IMR-90 (cell line): Measurements from ENCODE around the gene KLRF1.

Experiments
- BHLHE40 ChIP-seq: fragments of 150-350 bp; IDR thresholded peaks from 2 replicates; pipeline ENCODE4 v1.6.1; 2016; ENCODE audit warnings: mild to moderate bottlenecking, low read depth, low read length
- CHD1 ChIP-seq: IDR thresholded peaks from 2 replicates; pipeline ENCODE4 v1.6.1; 2012; ENCODE audit warnings: low read depth, low read length, improper control_type of control experiment
- FOS ChIP-seq: fragments of 150-350 bp; IDR thresholded peaks from 2 replicates; pipeline ENCODE4 v1.6.1; 2016; ENCODE audit warnings: low read depth, low read length
- MAFK ChIP-seq: IDR thresholded peaks from 2 replicates; pipeline ENCODE4 v1.6.1; 2012; ENCODE audit warnings: low read depth, low read length, improper control_type of control experiment
- MAZ ChIP-seq: IDR thresholded peaks from 2 replicates; pipeline ENCODE4 v1.6.1; 2012; ENCODE audit warnings: low read depth, mild to moderate bottlenecking, low read length, improper control_type of control experiment, moderate library complexity, borderline replicate concordance
- POLR2A ChIP-seq: IDR thresholded peaks from 2 replicates; pipeline ENCODE4 v1.6.1; 2012; ENCODE audit warnings: mild to moderate bottlenecking, low read depth, low read length
- RAD21 ChIP-seq: IDR thresholded peaks from 2 replicates; pipeline ENCODE4 v1.6.1; 2012; ENCODE audit warnings: low read length, improper control_type of control experiment
- RFX5 ChIP-seq: IDR thresholded peaks from 2 replicates; pipeline ENCODE4 v1.8.0; 2012; ENCODE audit warnings: low read depth, mild to moderate bottlenecking, low read length, moderate library complexity
- SMC3 ChIP-seq: fragments of 150-350 bp; IDR thresholded peaks from 2 replicates; pipeline ENCODE4 v1.6.1; 2016; ENCODE audit warnings: low read depth, mild to moderate bottlenecking, antibody characterized with exemption, low read length, moderate library complexity
- TF ChIP-seq, protein P1 (sequence below): conservative IDR thresholded peaks from 2 replicates; pipeline ENCODE4 v1.5.1; 2012; ENCODE audit warnings: mild to moderate bottlenecking, low read depth, low read length, improper control_type of control experiment
- TF ChIP-seq, protein P2 (sequence below): fragments of 150-350 bp; IDR thresholded peaks from 2 replicates; pipeline ENCODE4 v1.6.1; 2017; ENCODE audit warnings: mild to moderate bottlenecking, antibody characterized with exemption, low read length, low read depth

DNA sequence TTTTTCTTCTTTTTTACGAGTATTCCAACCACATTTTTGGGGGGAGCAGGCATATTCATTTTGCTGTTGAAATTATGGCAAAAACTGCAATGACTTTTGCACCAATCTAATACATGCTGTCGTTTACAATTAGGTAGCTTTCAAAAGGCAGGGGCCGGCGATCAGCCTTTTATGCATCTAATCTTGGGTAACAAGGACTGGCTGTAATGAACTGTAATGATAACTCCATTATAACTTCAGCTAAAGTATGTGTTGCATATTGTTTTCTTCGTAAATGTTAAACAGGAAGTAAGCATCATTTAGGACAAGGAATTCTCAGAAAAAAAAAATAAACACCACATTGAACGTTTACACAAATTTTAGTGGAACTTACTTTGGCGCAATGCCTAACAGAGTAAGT, 30.3 kb upstream of the KLRF1 start:
- TF ChIP-seq, protein P1, sequence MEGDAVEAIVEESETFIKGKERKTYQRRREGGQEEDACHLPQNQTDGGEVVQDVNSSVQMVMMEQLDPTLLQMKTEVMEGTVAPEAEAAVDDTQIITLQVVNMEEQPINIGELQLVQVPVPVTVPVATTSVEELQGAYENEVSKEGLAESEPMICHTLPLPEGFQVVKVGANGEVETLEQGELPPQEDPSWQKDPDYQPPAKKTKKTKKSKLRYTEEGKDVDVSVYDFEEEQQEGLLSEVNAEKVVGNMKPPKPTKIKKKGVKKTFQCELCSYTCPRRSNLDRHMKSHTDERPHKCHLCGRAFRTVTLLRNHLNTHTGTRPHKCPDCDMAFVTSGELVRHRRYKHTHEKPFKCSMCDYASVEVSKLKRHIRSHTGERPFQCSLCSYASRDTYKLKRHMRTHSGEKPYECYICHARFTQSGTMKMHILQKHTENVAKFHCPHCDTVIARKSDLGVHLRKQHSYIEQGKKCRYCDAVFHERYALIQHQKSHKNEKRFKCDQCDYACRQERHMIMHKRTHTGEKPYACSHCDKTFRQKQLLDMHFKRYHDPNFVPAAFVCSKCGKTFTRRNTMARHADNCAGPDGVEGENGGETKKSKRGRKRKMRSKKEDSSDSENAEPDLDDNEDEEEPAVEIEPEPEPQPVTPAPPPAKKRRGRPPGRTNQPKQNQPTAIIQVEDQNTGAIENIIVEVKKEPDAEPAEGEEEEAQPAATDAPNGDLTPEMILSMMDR, result no peak
- TF ChIP-seq CHD1 (no peak), MAFK (no peak), RAD21 (no peak), POLR2A (no peak), FOS (no peak), SMC3 (no peak), RFX5 (no peak), BHLHE40 (no peak), MAZ (no peak)
- TF ChIP-seq, protein P2, sequence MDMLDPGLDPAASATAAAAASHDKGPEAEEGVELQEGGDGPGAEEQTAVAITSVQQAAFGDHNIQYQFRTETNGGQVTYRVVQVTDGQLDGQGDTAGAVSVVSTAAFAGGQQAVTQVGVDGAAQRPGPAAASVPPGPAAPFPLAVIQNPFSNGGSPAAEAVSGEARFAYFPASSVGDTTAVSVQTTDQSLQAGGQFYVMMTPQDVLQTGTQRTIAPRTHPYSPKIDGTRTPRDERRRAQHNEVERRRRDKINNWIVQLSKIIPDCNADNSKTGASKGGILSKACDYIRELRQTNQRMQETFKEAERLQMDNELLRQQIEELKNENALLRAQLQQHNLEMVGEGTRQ, result no peak
